AG10803 (cell line): ENCODE results near the gene BCAS1.

Experiments used
- DNase-seq: peaks from one replicate; pipeline ENCODE4 v3.0.0; 2010; ENCODE audit warnings: low read depth
- H3K4me3 ChIP-seq: 2 replicates; pipeline ENCODE4 v1.5.1; 2011; ENCODE audit warnings: mild to moderate bottlenecking, low read length, control low read depth
- TF ChIP-seq, protein P1 (sequence below): conservative IDR thresholded peaks from 2 replicates; pipeline ENCODE4 v1.5.1; 2011; ENCODE audit warnings: mild to moderate bottlenecking, low read length, control low read depth, inconsistent platforms

BCAS1 gene

GRCh38 chr20:53952528-53953096 is 117.8 kb downstream of the BCAS1 start:
- no peak for DNase-seq
- TF ChIP-seq, protein P1, sequence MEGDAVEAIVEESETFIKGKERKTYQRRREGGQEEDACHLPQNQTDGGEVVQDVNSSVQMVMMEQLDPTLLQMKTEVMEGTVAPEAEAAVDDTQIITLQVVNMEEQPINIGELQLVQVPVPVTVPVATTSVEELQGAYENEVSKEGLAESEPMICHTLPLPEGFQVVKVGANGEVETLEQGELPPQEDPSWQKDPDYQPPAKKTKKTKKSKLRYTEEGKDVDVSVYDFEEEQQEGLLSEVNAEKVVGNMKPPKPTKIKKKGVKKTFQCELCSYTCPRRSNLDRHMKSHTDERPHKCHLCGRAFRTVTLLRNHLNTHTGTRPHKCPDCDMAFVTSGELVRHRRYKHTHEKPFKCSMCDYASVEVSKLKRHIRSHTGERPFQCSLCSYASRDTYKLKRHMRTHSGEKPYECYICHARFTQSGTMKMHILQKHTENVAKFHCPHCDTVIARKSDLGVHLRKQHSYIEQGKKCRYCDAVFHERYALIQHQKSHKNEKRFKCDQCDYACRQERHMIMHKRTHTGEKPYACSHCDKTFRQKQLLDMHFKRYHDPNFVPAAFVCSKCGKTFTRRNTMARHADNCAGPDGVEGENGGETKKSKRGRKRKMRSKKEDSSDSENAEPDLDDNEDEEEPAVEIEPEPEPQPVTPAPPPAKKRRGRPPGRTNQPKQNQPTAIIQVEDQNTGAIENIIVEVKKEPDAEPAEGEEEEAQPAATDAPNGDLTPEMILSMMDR = no peak
- H3K4me3 ChIP-seq = no peak overlapping the region

GRCh38 chr20:53950578-53950977 is 119.8 kb downstream of the BCAS1 start:
- no peak overlapping the region for H3K4me3 ChIP-seq
- TF ChIP-seq, protein P1 = no peak
- no peak for DNase-seq

- DNase-seq = no peak
- TF ChIP-seq, protein P1 = no peak
- H3K4me3 ChIP-seq = no peak overlapping the region
Measured at GRCh38 chr20:53950031-53950430, 120.4 kb downstream of the BCAS1 start.

DNA sequence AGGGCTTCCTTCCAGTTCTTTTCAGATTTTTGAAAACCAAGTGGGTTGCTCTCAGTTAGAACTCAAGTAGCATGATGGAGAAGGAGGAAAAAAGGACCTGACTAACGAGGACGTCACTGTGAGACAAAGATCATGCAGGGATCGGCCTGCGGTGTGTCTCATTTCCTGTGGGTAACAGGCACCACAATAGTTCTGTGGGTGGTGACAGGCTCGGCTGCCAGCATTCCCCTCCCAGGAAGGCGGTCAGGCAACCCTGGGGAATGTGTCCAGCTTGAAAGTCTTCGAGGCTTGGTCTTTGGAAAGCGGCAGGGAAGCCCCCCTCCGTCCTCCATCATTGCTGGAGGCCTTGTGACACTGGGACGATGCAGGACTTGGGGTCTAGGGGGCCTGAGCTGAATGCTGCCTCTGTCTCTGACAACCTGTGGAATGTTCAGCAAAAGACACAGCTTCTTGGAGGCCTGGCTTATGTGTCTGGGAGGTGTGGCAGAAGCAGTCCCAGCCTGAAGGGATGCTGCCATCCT is 121.0 kb downstream of the BCAS1 start:
- TF ChIP-seq, protein P1 = no peak; the same call in 1 of the 2 replicates
- DNase-seq = peak; percentile 94

GRCh38 chr20:53948383-53949318 is 121.7 kb downstream of the BCAS1 start:
- no peak for DNase-seq
- no peak overlapping the region for H3K4me3 ChIP-seq
- TF ChIP-seq, protein P1 = no peak

More for the DNA sequence above, 121.0 kb downstream of the BCAS1 start:
- no peak overlapping the region for H3K4me3 ChIP-seq

DNA sequence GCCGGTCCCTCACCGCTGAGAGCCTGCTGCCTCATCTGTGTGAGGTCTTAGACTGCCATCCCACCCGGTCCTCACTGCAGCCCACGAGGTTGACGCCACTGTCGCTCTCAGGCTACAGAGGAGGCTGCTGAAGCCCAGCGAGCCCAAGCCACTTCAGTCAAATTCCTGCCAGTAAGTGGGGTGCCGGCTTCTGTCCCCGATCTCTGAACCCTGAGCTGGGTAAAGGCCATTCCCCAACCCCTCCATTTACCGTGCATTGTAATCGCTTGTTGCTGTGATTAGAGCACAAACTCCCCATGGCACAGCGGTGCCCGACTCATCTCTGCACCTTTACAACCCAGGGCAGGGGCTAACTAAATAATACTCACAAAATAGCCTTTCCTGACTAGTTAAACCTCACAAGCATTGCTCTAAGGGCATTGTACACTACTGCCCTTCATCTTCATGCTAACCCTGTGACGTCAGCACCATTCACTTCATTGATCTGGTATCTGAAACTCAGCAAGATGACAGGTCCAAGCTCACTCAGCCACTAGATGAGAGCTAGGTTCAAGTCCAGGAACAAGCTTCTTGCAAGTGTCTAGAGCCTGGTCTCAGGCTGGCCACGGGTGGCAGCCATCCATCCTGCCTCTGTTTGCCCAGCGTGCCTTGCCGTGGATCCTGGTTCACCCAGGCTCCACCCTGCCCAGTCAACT is 122.7 kb downstream of the BCAS1 start:
- no peak overlapping the region for H3K4me3 ChIP-seq
- no peak for DNase-seq
- TF ChIP-seq, protein P1 = no peak
